ENCODE measurements around the gene ZNF200.

The ZNF200 gene

DNA sequence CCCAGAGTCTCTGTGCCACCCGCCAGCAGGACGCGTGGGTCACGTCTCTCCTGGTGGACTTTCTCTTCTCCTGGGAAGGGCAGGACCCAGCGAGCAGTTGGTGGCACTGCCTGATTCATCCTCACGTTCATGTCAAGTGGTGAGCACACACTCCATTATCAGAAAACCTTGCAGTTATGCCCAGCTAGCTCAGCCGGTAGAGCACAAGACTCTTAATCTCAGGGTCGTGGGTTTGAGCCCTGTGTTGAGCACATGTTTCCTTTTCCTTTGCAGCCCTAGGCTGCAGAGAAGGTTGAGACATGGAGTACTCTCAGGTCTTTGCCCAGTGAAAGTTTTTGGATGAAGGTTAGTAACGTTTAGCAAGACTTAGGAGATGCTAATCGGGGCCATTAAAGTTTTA lies 39.0 kb downstream of the ZNF200 start:
- TF ChIP-seq, protein P1, sequence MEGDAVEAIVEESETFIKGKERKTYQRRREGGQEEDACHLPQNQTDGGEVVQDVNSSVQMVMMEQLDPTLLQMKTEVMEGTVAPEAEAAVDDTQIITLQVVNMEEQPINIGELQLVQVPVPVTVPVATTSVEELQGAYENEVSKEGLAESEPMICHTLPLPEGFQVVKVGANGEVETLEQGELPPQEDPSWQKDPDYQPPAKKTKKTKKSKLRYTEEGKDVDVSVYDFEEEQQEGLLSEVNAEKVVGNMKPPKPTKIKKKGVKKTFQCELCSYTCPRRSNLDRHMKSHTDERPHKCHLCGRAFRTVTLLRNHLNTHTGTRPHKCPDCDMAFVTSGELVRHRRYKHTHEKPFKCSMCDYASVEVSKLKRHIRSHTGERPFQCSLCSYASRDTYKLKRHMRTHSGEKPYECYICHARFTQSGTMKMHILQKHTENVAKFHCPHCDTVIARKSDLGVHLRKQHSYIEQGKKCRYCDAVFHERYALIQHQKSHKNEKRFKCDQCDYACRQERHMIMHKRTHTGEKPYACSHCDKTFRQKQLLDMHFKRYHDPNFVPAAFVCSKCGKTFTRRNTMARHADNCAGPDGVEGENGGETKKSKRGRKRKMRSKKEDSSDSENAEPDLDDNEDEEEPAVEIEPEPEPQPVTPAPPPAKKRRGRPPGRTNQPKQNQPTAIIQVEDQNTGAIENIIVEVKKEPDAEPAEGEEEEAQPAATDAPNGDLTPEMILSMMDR (conservative IDR thresholded peaks at IDR 0.05; ENCODE audit: low read length) = no peak
- no peak overlapping the region for H3K4me3 ChIP-seq (ENCODE audit: low read length)
- no peak for DNase-seq (ENCODE audit: low read depth)

DNA sequence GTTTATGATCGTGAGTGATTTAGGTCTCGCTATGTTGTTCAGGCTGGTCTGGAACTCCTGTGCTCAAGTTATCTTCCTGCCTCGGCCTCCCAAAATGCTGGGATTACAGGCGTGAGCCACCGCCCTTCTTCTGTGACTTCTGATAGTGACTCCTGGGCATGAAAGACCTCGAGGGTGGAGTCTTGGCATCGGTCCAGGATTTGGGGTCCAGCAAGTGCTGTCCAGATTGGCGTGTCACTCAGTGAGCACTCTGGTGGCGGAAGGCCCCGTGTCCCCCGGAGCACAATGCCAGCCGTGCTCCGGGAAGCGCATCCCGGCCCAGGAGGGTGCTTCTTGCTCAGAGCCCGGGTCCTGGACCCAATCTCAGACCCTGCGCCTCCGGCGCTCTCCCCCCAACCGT lies 40.2 kb downstream of the ZNF200 start:
- TF ChIP-seq, protein P1 (conservative IDR thresholded peaks at IDR 0.05; ENCODE audit: low read length) = no peak
- DNase-seq (ENCODE audit: low read depth) = no peak
- H3K4me3 ChIP-seq (ENCODE audit: low read length) = no peak overlapping the region

DNA sequence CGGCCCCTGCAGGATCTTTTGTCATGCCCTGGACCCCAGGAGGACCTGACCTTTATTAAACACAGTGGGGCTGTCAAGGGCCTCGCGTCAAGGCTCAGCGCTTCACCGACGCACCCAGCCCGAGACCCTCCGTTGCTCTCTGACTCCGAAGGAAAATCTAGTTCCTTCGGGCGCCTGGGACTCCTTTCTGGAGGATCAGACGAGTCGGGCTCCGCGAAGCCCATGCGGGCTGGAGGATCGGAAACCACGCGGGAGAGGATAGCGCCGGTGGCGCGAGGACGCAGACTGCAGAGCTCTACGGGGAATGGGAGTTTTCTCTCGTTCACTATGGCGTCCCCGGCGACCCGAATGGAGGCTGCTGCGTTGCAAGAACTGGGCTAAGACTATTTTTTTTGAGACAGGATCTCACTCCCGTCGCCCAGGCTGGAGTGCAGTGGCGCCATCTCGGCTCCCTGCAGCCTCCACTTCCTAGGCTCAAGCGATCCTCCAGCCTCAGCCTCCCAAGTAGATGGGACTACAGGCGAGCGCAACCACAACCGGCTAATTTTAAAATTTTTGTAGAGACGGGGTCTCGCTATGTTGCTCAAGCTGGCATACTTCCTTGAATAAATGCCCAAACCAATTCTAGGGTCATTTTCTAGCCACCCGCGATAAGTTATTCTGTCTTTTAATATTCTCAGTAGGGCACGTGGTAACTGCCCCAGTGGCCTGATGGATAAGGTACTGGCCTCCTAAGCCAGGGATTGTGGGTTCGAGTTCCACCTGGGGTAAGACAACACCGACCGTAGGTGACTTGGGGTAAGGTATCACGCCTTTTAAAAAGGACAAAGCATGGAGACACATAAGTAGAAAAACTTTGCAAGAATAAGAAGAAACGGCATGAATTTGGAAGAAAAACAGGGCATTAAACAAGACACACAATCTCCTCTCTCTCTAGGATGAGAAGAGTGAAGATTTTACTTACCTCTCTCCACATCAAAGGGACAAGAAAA lies 41.4 kb downstream of the ZNF200 start:
- no peak for DNase-seq (ENCODE audit: low read depth)
- no peak overlapping the region for H3K4me3 ChIP-seq (ENCODE audit: low read length)
- TF ChIP-seq, protein P1 (conservative IDR thresholded peaks at IDR 0.05; ENCODE audit: low read length) = no peak

DNA sequence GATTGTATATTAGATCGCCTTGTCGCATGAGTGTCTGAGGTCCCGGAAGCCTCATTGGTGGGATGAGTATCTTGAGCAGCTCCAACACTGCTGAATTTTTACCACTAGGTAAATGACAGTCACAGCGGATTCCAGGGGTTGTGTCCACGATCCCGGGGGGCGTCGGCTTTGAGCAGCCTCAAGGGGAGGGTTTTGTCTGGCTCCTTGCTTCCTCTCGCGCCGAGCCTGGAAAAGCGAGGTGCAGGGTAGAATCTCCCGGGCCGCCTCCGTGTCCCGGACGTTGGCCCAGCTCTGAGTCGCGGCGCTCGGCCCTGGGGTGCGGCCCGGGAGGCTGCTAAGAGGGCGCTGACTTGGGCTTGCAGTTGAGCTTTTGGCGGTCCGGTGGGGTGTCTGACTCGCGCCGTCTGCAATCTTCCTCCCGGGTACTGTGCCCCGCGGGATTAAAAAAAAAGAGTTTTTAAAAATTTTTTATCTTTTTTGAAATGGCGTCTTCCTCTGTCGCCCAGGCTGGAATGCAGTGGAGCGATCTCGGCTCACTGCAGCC lies 42.4 kb downstream of the ZNF200 start:
- no peak for DNase-seq (ENCODE audit: low read depth)
- TF ChIP-seq, protein P1 (conservative IDR thresholded peaks at IDR 0.05; ENCODE audit: low read length) = no peak
- no peak overlapping the region for H3K4me3 ChIP-seq (ENCODE audit: low read length)

DNA sequence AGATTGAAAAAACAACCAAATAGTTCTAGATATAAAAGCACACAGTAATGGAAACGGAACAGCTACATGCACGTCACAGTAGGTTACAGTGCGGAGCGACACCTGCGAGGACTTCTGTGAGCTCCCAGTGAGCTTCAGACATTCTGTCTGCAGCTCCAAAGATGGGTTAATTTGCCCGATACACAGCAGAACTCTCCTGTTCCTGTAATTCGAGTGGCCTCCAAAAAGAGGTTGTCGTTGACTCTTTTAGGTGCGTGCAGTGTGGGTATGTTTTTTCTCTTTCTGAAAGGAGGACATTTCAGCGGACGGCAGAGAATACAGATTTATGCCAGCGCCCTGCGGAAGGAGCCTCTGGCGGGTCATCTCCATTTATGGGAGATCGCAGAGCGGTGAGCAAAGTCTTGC lies 44.0 kb downstream of the ZNF200 start:
- TF ChIP-seq, protein P1 (conservative IDR thresholded peaks at IDR 0.05; ENCODE audit: low read length) = no peak
- peak overlapping the region; percentile 32 for H3K4me3 ChIP-seq (ENCODE audit: low read length)

DNA sequence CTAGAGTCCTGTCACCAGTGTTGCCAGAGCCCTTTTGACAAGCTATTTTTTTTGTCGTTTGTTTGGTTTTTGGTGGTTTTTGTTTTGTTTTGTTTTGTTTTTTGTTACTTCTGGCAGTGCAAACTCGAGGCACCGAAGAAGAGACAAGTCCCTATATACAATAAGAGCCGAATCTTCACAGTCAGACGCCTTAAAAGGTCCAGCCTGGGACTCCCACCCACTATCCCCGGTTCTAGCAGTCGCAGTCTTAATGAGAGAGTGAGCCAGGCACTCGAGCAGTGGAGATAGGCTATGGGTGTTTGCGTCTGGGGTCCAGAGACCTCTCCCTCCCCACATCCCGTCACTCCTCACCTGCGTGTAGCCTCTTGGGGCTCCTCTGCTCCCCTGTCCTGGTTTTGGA lies 45.1 kb downstream of the ZNF200 start:
- DNase-seq (ENCODE audit: low read depth) = no peak
- H3K4me3 ChIP-seq (ENCODE audit: low read length) = no peak overlapping the region; the same call in 1 of the 2 replicates
- TF ChIP-seq, protein P1 (conservative IDR thresholded peaks at IDR 0.05; ENCODE audit: low read length) = no peak

More for the DNA sequence above, 44.0 kb downstream of the ZNF200 start:
- DNase-seq (ENCODE audit: low read depth) = no peak

Measured in AG10803 (cell line).